GM18505 (cell line): ENCODE measurements around the gene TMEM120B.
"Not testable (repeated sequence)": the region's sequence is repeated elsewhere in the genome, so short reads cannot be mapped to it uniquely, and the experiment has no call there.

Experiments used
- ATAC-seq: cut with Tn5 transposase; IDR thresholded peaks from one replicate; pipeline ENCODE4 v1.9.1; 2021; ENCODE audit not compliant: unreplicated experiment
- POLR2A ChIP-seq: IDR thresholded peaks from 4 replicates; pipeline ENCODE4 v1.6.1; 2011; ENCODE audit warnings: borderline replicate concordance; ENCODE audit not compliant: insufficient read depth, insufficient read length; ENCODE audit errors: extremely low read depth

TMEM120B gene

GRCh38 chr12:121693155-121693687, 19.3 kb upstream of the TMEM120B start:
- ATAC-seq = no peak
- no peak for TF ChIP-seq POLR2A

GRCh38 chr12:121697093-121697698, 15.4 kb upstream of the TMEM120B start:
- no peak for TF ChIP-seq POLR2A
- ATAC-seq = no peak

GRCh38 chr12:121697861-121698260, 14.7 kb upstream of the TMEM120B start:
- not testable (repeated sequence) for ATAC-seq

DNA sequence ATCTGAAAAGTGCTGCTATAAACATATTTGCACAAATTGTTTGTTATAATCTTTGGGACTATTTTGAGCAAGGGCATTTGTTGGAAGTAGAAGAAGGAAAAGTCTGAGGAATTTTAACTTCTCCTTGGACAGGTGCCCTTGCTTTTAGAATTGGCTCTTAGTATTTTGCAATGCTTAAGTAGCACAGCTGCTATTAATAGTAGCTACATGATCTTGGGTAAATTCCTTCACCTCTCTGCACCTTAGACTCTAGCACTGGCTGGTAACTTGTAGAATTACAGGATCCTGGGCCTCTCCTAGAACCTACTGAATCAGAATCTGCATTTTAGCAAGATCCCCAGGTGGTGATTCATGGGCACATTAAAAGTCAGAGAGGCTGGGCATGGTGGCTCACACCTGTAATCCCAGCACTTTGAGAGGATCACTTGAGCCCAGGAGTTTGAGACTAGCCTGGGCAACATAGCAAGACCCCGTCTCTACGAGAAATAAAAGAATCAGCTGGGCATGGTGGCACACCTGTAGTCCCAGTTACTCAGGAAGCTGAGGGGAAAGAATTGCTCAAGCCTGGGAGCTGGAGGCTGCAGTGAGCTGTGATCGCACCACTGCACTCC, 10.8 kb upstream of the TMEM120B start:
- ATAC-seq = no peak
- no peak for TF ChIP-seq POLR2A

DNA sequence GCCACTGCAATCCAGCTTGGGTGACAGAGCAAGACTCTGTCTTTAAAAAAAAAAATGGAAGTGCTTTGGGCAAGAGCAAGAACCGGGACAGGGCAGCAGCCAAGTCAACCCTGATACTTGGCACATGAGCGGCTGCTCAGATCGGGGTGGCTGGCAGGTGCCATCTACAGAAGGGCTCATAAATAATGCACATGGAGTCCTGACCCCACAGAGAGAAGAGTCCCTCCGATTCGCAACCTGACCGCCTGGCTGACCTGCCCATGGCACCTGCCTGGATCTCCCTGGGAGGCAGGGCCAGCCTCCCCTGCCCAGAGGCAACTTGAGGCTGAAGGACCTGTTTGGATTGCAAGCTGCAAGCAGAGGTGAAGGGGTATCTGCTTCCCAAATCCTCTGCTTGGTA, 9.6 kb upstream of the TMEM120B start:
- no peak for TF ChIP-seq POLR2A
- ATAC-seq = no peak

DNA sequence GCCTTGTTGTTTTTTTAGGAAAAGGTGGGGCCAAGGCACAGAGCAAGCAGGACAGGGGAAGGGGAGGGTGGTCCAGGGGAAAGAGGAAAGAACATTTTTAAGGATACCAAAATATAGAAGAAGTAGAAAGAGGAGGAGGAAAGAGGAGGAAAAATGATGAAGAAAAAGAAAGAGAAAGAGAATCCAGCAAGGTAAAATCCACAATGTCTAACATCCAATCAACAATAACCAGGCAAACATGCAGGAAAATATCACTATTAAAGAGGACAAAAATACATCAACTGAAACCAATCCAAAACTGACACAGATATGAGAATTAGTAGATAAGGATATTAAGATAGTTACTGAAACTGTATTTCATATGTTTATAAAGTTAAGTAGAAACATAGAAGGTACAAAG, 7.0 kb upstream of the TMEM120B start:
- no peak for ATAC-seq
- TF ChIP-seq POLR2A = no peak

DNA sequence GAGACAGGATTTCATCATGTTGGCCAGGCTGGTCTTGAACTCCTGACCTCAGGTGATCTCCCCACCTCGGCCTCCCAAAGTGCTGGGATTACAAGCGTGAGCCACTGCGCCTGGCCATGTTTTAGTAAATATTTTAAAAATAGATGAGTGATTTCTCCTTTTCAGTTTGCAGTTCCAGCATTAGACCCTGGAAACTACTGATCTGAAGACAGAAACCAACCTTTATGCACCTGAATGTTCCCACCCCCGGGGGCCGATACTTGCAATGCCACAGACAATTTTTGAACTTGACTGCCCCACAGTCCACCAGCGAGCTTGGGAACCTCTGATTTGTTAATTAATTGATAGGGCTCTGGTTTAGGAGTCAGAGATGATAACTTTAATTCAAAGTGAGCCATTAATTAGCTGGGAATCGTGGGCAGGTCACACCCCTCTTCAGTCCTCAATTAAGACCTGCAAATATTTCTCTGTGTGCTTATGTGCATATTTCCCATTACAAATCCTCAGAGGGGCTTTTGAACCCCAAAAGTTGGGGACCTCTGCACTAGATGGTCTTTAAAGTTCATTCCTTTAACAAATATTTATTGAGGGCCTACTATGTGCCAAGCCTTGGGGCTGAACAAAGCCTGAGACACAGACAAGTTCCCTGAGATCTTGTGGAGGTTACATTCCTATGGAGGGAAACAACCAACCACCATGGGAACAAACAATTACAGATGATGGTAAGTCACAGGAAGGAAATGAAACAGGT, 4.1 kb upstream of the TMEM120B start:
- TF ChIP-seq POLR2A = no peak
- no peak for ATAC-seq

DNA sequence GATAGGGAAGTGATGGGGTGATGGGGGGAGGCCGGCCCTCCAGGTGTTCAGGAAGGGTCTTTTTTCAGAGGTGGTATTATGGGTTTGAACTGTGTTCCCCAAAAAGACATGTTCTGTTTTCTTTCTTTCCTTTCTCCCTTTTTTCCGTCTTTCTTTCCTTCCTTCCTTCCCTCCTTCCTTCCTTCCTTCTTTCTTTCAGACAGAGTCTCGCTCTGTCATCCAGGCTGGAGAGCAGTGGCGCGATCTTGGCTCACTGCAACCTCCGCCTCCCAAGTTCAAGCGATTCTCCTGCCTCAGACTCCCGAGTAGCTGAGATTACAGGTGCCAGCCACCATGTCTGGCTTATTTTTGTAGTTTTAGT, 3.5 kb upstream of the TMEM120B start:
- not testable (repeated sequence) for ATAC-seq

- TF ChIP-seq POLR2A = no peak
- no peak for ATAC-seq
Measured at GRCh38 chr12:121709478-121709961, 3.0 kb upstream of the TMEM120B start.

GRCh38 chr12:121711361-121712189, 977 bp upstream of the TMEM120B start:
- TF ChIP-seq POLR2A = no peak
- no peak for ATAC-seq

- ATAC-seq = peak; percentile 27
- TF ChIP-seq POLR2A = no peak
Measured at GRCh38 chr12:121712190-121712460, 427 bp upstream of the TMEM120B start.

DNA sequence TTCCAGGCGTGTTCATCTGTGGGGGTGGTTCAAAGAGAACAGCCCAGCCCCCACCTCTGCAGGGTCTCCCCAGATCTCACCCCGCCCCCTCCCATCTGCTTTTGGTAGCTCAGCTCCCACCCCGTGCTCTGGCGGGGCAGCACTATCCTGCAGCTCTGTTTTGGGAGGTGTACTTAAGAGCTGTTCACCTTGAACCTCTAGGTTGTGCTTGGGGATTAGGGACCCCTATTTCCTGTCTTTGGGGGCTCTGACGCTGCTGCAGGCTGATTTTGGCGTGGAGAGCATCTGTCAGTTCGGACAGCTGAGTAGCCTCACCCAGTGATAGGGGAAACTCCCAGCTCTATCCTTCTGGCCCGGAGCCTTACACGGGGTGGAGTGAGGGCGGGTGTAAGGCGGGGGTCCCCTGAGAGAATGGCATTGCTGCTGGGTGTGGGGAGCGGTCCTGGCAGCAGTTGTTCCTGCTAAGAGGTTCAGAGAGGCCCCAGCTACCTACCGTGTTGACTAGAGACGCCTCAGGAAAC, 765 bp downstream of the TMEM120B start:
- peak; percentile 2 for ATAC-seq
- TF ChIP-seq POLR2A = no peak

DNA sequence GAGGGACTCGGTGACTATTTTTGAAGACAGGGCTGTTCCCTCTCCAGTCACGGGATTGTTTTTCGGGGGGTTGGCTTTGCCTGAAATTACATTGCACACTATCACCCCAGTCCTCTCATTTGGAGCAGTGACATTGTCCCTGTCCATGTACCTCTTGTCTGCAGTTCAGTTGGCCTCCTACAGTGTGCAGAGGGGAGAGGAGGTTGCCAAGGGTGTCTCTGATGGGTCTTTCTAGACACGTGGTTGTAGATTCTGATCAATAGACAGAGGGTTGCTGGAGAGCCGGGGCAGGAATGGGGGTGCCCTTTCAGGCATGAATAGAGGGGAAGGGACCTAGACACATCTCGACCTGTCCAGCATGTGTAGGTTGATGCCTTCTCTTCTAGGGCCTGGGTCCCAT, 1.2 kb downstream of the TMEM120B start:
- no peak for TF ChIP-seq POLR2A
- no peak for ATAC-seq

GRCh38 chr12:121715055-121715454, 2.5 kb downstream of the TMEM120B start:
- not testable (repeated sequence) for ATAC-seq

DNA sequence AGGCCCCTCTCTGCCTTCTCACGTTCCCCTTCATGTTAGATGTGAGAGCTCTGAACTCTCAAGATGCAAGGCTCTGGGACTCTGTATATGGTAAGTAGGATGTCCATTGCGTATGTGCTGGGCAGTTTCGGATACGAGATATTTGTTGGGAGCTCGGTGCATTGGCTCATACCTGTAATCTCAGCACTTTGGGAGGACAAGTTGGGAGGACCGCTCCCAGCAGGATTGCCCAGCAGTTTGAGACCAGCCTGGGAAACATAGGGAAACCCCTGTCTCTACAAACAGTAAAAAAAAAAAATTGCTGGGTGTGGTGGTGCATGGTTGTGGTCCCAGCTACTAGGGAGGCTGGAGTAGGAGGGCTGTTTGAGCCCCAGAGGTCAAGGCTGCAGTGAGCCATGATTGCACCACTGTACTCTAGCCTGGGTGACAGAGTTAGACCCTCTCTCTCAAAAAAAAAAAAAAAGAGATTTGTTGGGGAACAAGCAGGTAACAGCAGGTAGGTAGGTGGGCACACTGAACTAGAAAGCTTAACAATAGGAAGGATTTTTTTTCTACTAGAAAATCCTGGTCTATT, 3.4 kb downstream of the TMEM120B start:
- ATAC-seq = no peak
- no peak for TF ChIP-seq POLR2A
